Measurements from ENCODE around the gene REL. TPM values are rescaled to one million over a fixed set of nuclear protein-coding genes. Genes with fewer than 3 reads are reported as not detected.
A peak's percentile ranks its signal among the peaks of the same experiment; 100 is the strongest.

Gene REL
- total and polyA plus RNA-seq, 2 of the 4 experiments (the other 2 are of a cell fraction): 1.3 to 4.3 TPM

DNA sequence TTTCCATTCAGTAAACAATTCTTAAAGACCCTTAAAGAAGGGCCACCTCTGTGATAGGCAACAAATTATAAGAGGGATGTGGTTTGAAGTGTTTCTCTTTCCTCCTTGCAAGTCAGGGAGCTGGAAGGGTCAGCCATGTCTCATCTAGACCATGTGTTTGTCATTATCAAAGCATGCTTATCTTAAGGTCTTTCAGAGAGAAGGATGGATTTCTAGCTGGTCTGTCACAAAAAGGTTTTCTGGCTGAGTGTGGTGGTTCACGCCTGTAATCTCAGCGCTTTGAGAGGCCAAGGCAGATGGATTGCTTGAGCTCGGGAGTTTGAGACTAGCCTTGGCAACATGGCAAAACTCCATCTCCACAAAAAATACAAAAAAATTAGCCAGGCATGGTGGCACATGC is 77.0 kb downstream of the REL start:
- H3K4me2 ChIP-seq (ENCODE audit: low read depth, low read length): no peak overlapping the region
- no TSS peak for BruUV-seq (replicated peaks)
- H2AK5ac ChIP-seq (ENCODE audit: low read depth, low read length): no peak overlapping the region
- H2AK9ac ChIP-seq (replicated peaks; ENCODE audit: low read depth, low read length, poor library complexity): no peak overlapping the region
- no peak overlapping the region for H2AFZ ChIP-seq (replicated peaks; ENCODE audit: low read length, poor library complexity)
- H3K27ac ChIP-seq (ENCODE audit: insufficient read depth, low read length): no peak overlapping the region
- H3K9me1 ChIP-seq (ENCODE audit: insufficient read depth, low read length): peaks cover 5% of the 10 kb centered on the region; the same call in 1 of the 2 replicates
- no peaks in the 10 kb centered on the region; the same call in 1 of the 2 replicates for H3K36me3 ChIP-seq (ENCODE audit: control insufficient read depth, insufficient read depth, low read length)
- DNase-seq (peak; percentile 71), ATAC-seq (ENCODE audit: low read depth) (peak; percentile 27; the same call in 1 of the 2 replicates)
- no peaks in the 10 kb centered on the region for H3K9me3 ChIP-seq (ENCODE audit: control insufficient read depth, insufficient read depth, low read length)
- no peaks in the 10 kb centered on the region for H4K20me1 ChIP-seq (ENCODE audit: insufficient read depth, low read length)
- H3K14ac ChIP-seq (replicated peaks; ENCODE audit: low read depth, low read length): no peak overlapping the region; the same call in 1 of the 2 replicates
- H4K5ac ChIP-seq (ENCODE audit: low read depth, low read length): no peak overlapping the region
- H3K9ac ChIP-seq (ENCODE audit: low read depth, low read length): no peak overlapping the region
- no peak overlapping the region for H4K8ac ChIP-seq (ENCODE audit: low read depth in 2 of 2, low read length in 2 of 2)
- no CpG with 5 or more reads among the region's 3 CpGs for WGBS, 2 experiments (ENCODE audit: extremely low coverage in 2 of 2, insufficient read length in 1 of 2)
- in situ Hi-C loops (cut with MboI; ENCODE audit: low sequenced_read_pairs) (no loop called here), dilution Hi-C loops (cut with HindIII; ENCODE audit: low sequenced_read_pairs, unreplicated experiment) (no loop called here), intact Hi-C loops (cut with micrococcal nuclease) (no loop called here)
- H3K4ac ChIP-seq (ENCODE audit: low read depth, low read length): no peak overlapping the region; the same call in 1 of the 2 replicates
- H2BK5ac ChIP-seq (ENCODE audit: low read depth, low read length, poor library complexity, severe bottlenecking): peak overlapping the region; percentile 40
- H3K18ac ChIP-seq (ENCODE audit: low read depth, low read length): no peak overlapping the region
- no peak for TF ChIP-seq SMC3 (IDR thresholded peaks at IDR 0.05; ENCODE audit: low read depth, low read length)
- no peak for TF ChIP-seq NFE2L2 (IDR thresholded peaks at IDR 0.05; ENCODE audit: low read depth, low read length)
- TF ChIP-seq MAZ (IDR thresholded peaks at IDR 0.05; ENCODE audit: borderline replicate concordance, low read depth, low read length): no peak
- TF ChIP-seq, protein P1, sequence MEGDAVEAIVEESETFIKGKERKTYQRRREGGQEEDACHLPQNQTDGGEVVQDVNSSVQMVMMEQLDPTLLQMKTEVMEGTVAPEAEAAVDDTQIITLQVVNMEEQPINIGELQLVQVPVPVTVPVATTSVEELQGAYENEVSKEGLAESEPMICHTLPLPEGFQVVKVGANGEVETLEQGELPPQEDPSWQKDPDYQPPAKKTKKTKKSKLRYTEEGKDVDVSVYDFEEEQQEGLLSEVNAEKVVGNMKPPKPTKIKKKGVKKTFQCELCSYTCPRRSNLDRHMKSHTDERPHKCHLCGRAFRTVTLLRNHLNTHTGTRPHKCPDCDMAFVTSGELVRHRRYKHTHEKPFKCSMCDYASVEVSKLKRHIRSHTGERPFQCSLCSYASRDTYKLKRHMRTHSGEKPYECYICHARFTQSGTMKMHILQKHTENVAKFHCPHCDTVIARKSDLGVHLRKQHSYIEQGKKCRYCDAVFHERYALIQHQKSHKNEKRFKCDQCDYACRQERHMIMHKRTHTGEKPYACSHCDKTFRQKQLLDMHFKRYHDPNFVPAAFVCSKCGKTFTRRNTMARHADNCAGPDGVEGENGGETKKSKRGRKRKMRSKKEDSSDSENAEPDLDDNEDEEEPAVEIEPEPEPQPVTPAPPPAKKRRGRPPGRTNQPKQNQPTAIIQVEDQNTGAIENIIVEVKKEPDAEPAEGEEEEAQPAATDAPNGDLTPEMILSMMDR (conservative IDR thresholded peaks at IDR 0.05; ENCODE audit: low read depth, low read length): no peak
- TF ChIP-seq RFX5 (IDR thresholded peaks at IDR 0.05; ENCODE audit: low read depth, low read length): no peak
- TF ChIP-seq CEBPB (IDR thresholded peaks at IDR 0.05; ENCODE audit: low read depth, low read length): no peak
- no peak for TF ChIP-seq MAFK (IDR thresholded peaks at IDR 0.05; ENCODE audit: low read depth, low read length)
- no peak for TF ChIP-seq CHD1 (IDR thresholded peaks at IDR 0.05; ENCODE audit: low read depth, low read length)
- ChIA-PET POLR2A (ENCODE audit: unreplicated experiment) (no interaction called here), CTCF (no interaction called here)
- no peak overlapping the region for H4K91ac ChIP-seq (ENCODE audit: insufficient read depth, low read depth, low read length)
- H3K4me1 ChIP-seq (ENCODE audit: control insufficient read depth, insufficient read depth, low read length): peaks cover 1% of the 10 kb centered on the region; the same call in 1 of the 2 replicates
- no peaks in the 10 kb centered on the region for H3K79me1 ChIP-seq (ENCODE audit: low read depth in 1 of 2, low read length in 2 of 2)
- no peaks in the 10 kb centered on the region for H3K27me3 ChIP-seq (ENCODE audit: control insufficient read depth, insufficient read depth, low read length)
- no peak overlapping the region for H3K23ac ChIP-seq (ENCODE audit: low read depth, low read length)
- H2BK15ac ChIP-seq (ENCODE audit: low read depth, low read length): no peak overlapping the region
- no peak overlapping the region for H3K4me3 ChIP-seq (ENCODE audit: insufficient read depth, low read depth, low read length)
- no peak overlapping the region for H2BK120ac ChIP-seq (ENCODE audit: low read depth, low read length)
- no peak overlapping the region for H3K56ac ChIP-seq (ENCODE audit: extremely low read depth, insufficient read depth, low read length)
- H2BK20ac ChIP-seq (ENCODE audit: low read depth, low read length): no peak overlapping the region

All from IMR-90 (cell line).